ENCODE data around the gene COL6A1. TPM values are rescaled to one million over a fixed set of nuclear protein-coding genes. Genes with fewer than 3 reads are reported as not detected.

Gene COL6A1
- total RNA-seq, 1 experiment from 2014 or later = 87.5 TPM

- Histone ChIP-seq H3K9me2 (ENCODE audit: insufficient read depth) (no peaks in the 10 kb centered on the region), H3K9me3 (ENCODE audit: control insufficient read depth in 1 of 2, insufficient read depth in 1 of 2, low read depth in 1 of 2, low read length in 2 of 2) (no peaks in the 10 kb centered on the region), H3K4me3 (replicated peaks in 1 of 2; ENCODE audit: low read depth in 1 of 2, low read length in 2 of 2) (no peak overlapping the region), H3K4me2 (ENCODE audit: low read length) (no peak overlapping the region), H3K4me1 (ENCODE audit: control insufficient read depth in 1 of 2, insufficient read depth in 2 of 2, low read length in 2 of 2) (no peaks in the 10 kb centered on the region), H3K27me3 (ENCODE audit: insufficient read depth, low read length) (no peaks in the 10 kb centered on the region), H3K27ac (ENCODE audit: low read depth, low read length) (no peak overlapping the region), H3K79me2 (ENCODE audit: insufficient read depth, low read length) (no peaks in the 10 kb centered on the region), H2AFZ (ENCODE audit: low read depth, low read length, poor library complexity, severe bottlenecking) (no peak overlapping the region), H3K9ac (ENCODE audit: low read length) (no peak overlapping the region), H3K36me3 (ENCODE audit: control insufficient read depth in 1 of 2, insufficient read depth in 2 of 2, low read length in 2 of 2) (peaks cover 0 to 15% of the 10 kb centered on the region in 2 experiments; a peak in 2 of 4 replicates), H4K20me1 (ENCODE audit: insufficient read depth) (no peaks in the 10 kb centered on the region)
- POLR2A ChIA-PET = no interaction called here
- intact Hi-C loops (cut with micrococcal nuclease) = no loop called here
- BruUV-seq (replicated peaks) = no TSS peak
- DNase-seq (ENCODE audit: low read depth, low spot score) = no peak
- CTCF ChIA-PET = no interaction called here
- ATAC-seq = no peak
- TF ChIP-seq MAX (IDR thresholded peaks at IDR 0.05) (no peak), SP1 (IDR thresholded peaks at IDR 0.05; ENCODE audit: low read depth) (no peak), EGR1 (IDR thresholded peaks at IDR 0.05; ENCODE audit: low read depth) (no peak), POLR2A (IDR thresholded peaks at IDR 0.05; ENCODE audit: borderline replicate concordance, extremely low read depth, insufficient read depth, insufficient read length) (no peak), SRF (IDR thresholded peaks at IDR 0.05; ENCODE audit: low read depth) (no peak), REST (IDR thresholded peaks at IDR 0.05; ENCODE audit: low read depth) (no peak), FOSL1 (IDR thresholded peaks at IDR 0.05; ENCODE audit: low read depth) (no peak), TCF7L2 (IDR thresholded peaks at IDR 0.05; ENCODE audit: borderline replicate concordance, extremely low read depth, insufficient read depth, insufficient read length) (no peak), ZFX (IDR thresholded peaks at IDR 0.05) (no peak), JUND (IDR thresholded peaks at IDR 0.05) (no peak), EZH2phosphoT487 (IDR thresholded peaks at IDR 0.05; ENCODE audit: borderline replicate concordance) (no peak), CBX3 (IDR thresholded peaks at IDR 0.05; ENCODE audit: low read depth) (no peak), SIN3A (IDR thresholded peaks at IDR 0.05; ENCODE audit: low read depth) (no peak), ATF3 (IDR thresholded peaks at IDR 0.05) (no peak), RAD21 (IDR thresholded peaks at IDR 0.05; ENCODE audit: low read depth) (no peak), ZBTB33 (IDR thresholded peaks at IDR 0.05; ENCODE audit: extremely low read depth, insufficient replicate concordance, low read length) (no peak), POLR2AphosphoS5 (IDR thresholded peaks at IDR 0.05; ENCODE audit: low read depth, low read length) (no peak), CTCF (IDR thresholded peaks at IDR 0.05 in 2 of 3, conservative IDR thresholded peaks at IDR 0.05 in 1 of 3; ENCODE audit: borderline replicate concordance in 1 of 3, insufficient read depth in 1 of 3, low read depth in 2 of 3, low read length in 2 of 3) (no peak), CEBPB (IDR thresholded peaks at IDR 0.05; ENCODE audit: low read depth) (no peak), EZH2 (IDR thresholded peaks at IDR 0.05) (no peak)
- RAD21 ChIA-PET (ENCODE audit: low non-redundant PET in 1 of 2, low total read pairs in 2 of 2, uncharacterized antibody in 2 of 2, unreplicated experiment in 2 of 2) = no interaction called here
Observed at GRCh38 chr21:45988366-45989347, 7.1 kb downstream of the COL6A1 start.
